DMS153 (cell line): ENCODE measurements around the gene GRPR.
"Not testable (repeated sequence)": the region's sequence is repeated elsewhere in the genome, so short reads cannot be mapped to it uniquely, and the experiment has no call there.

Source experiments
- DNase-seq: peaks from one replicate; lab custom pipeline; 2025; lab: John Stamatoyannopoulos, UW

The GRPR gene

DNA sequence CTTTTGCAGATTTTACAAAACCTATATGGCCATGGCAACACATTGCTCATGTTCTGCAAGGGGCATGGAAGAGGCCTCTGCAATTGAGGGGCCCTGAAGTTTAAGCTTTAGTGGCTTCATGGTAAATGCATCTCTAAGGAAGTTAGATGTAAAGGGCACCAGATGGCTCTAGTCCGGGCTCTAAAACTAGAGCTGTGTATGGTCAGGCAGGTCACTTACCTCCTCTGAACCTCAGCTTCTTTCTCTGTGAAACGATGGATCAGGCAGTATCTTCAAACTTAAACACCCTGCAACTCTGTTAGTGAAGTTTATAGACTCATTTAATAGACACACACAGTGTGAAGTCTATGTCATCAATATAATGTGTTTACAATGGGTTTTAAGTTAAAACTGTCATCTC is 53.9 kb downstream of the GRPR start:
- DNase-seq: no peak

DNA sequence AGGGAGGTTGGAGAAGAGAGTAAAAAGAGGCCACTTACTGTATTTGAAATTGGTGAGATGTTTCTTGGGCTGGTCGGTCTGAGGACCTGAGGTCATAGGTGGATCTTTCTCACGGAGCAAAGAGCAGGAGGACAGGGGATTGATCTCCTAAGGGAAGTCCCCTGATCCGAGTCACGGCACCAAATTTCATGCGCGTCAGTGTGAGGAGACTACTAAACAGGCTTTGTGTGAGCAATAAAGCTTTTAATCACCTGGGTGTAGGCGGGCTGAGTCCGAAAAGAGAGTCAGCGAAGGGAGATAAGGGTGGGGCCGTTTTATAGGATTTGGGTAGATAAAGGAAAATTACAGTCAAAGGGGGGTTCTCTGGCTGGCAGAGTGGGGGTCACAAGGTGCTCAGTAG is 60.5 kb downstream of the GRPR start:
- not testable (repeated sequence) for DNase-seq

DNA sequence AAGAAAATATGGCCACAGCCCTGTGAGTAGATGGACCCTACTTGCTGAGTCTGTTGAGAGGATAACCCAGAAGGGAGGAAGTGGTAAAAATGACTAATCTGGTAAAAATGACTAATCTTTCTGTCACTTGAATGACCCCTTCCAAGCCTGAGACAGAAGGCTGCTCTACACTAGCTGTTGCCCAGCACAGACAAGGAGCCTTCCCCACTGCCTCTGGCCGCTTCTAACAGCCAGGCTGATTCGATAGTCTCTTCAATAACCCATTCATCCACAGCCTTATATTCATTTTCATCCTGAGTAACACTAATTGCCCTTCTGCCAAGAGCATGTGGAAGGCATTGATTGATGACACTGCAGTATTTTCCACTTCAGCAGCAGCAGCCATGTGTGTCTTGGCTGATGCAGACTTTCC is 62.4 kb downstream of the GRPR start:
- no peak for DNase-seq

DNA sequence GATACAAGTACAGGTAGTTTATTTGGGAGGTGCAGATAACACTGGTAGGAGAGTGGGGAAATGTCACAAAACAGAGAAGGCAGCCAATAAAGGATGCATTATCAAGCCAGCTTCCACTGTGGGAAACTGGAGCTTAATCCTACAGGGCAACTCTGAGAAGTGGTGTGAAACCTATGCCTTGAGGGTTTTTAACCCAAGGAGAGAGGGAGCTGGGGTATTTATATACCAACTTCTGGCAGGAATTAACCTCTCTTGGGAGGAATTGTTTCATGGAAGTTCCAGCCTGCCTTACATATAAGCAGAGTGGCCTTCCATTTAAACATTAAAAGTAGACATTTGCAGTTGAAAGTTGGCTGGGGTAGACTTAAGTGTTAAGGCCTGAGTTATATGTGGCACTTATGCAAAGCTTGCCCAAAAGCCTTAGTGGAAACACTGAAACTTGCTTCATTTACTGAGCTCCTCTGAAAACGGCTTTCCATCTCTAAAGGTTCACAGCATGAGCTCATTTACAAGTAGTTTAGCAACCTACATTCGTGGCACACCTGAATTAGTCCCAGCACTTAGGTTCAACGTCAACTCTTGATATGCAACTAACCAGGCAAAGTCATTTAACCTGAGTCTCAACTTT is 63.1 kb downstream of the GRPR start:
- no peak for DNase-seq

DNA sequence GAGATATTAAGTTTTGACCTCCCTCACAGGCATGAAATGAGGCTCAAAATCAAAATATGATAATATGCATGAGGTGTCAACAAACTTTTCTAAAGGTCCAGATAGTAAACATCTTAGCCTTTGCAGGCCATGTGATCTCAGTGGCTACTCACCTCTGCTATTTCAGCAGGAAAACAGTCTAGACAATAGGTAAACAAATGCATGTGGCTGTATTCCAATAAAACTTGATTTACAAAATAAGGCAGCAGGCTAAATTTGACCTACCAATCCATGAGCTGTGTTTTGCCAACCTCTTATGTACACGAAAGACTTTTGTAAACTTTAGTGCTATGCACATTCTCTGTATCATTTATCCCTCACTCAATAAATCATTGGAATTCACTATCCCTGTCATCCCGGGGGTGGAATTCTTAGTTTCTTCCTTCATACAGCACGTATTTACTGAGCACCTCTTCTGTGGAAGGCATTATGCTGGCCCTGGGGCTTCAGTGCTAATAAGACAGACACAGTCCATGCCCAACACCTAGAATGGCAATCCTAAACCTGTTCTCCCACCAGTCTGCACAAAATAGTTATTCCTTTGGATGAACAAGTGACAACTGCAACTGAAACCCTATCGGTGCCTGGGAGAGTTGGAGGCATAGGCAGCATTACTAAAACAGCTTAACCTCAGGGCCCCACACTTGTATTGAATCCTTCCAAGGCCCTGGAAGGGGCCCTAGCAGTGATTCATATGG is 63.8 kb downstream of the GRPR start:
- DNase-seq: no peak

DNA sequence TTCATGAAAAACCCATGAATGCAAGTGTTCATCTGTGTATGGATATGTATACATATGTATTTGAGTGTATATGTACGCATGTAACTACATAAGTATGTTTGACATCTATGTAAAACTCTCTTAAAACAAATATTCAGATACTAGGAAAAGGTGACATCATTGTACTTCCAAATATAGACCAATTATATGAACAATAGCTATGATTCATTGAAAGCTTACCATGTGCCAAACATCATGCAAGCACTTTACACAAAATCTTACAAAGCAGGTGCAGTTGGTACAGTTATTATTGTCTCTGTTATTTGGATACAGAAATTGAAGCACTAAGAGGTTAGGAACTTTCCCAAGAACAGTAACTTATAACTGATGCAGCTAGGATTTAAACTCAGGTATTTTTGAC is 65.3 kb downstream of the GRPR start:
- no peak for DNase-seq

DNA sequence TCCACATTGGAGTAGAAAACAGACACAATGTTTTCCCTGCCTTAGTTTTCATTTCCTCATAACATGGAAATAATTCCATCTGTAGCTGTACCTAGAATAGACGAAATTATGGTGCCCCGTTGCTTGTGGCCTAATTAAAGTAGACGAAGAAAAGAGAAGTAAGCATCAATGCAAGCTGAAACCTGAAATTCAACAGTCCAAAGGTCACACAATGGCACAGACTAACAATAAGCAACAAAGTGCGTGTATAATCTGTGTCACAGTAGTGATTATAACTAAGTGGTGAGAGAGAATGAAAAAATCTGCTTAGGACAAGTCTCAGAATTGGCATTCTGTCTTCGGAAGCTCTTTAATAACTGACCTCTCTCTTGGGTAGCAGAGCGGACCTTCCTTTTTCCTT is 68.2 kb downstream of the GRPR start:
- no peak for DNase-seq

DNA sequence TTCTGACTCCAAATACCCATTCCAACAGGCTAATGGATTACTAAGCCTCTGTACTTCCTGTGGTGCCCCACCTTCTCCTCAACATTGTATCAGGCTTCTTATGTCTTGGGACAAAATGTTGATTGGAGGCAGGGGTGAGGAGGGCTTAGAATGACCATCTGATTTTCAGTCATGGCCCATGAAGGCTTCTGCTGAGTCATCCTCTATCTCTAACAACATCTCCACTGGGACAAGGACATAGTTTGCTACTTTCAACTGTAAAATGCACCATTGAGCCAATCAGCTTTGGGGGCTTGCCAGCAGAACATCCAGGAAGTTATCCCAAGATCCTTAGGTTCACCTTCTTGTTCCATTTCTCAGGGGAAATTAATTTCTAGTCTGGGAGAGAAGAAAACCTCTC is 73.5 kb downstream of the GRPR start:
- DNase-seq: no peak

DNA sequence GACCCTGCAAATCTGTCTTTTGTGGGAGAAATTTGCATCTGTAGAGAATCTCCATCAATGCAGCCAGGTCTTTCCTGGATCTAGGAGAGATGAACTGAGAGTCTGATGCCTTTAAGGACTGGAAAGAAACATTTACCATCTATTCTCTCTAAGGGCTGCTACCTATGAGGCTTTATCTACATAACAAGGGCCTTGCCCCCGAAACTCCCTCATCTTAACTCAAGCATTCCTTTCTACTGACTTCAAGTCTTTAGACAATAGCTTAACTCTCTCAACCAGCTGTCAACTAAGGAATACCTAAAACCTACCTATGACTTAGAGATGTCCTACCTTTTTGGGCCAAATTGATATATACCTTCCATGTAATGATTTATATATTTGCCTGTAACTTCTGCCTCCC is 76.0 kb downstream of the GRPR start:
- no peak for DNase-seq

DNA sequence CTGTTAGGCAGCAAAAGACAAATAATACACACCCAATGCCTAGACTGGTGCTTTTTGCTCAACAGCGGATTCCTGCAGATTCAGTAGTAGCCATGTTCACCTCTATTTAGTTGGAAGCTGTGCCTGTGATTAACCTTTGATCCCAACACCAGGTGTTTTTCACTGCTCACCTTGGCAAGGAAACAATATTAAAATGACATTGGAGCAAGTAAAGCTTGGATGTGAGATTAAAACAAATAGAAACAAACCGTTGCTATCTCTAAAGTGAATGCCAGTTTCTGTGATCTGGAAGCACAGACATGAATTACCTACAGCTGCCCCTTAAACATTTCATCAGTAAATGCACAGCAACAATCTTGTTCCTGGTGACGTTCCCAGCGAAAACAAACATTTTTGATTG is 79.6 kb downstream of the GRPR start:
- DNase-seq: peak; percentile 28
